NCI-H1048 (cell line): ENCODE results near the gene NBEA.

Source experiments
- DNase-seq: peaks from one replicate; lab custom pipeline; 2025; lab: John Stamatoyannopoulos, UW

NBEA gene

GRCh38 chr13:35279500-35279899 is 337.4 kb downstream of the NBEA start:
- no peak for DNase-seq

GRCh38 chr13:35283856-35284255 is 341.8 kb downstream of the NBEA start:
- no peak for DNase-seq

DNA sequence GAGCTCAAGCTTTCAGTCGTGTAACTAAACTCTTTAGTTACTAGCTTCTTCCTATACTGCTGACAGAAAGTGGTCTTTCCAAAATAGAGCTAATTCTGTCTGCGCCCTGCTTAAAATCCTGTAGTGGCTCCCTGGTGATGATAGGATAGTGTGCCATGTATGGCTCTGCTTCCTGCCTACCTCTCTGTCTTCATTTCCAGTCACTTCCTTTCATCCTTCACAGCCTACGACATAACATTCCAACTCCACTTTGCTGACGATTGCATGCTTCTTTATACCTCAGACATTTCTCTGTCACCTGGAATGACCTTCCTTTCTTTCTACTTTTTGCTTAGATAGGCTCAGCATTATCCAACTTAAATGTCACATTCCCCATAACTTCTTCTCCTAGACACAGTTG is 343.6 kb downstream of the NBEA start:
- no peak for DNase-seq

DNA sequence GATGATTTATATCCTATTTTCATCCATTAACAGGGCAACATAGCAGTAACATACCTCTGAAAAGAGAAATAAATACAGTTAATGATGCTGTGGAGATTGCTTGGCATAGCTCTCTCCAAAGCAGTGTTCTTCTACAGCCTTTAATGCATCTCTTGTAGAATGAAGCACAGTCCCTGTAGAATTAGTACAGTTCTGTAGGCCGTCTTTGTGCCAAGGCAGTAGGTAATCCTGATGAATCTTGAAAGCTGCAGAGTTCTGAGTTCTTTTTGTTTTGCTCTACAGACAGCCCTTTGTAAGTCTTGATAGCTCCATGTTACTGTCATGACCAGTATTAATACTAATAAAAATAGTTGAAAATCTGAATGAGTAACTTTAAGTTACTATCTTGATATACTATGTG is 350.3 kb downstream of the NBEA start:
- DNase-seq, result no peak

GRCh38 chr13:35293579-35294226 is 351.6 kb downstream of the NBEA start:
- no peak for DNase-seq

DNA sequence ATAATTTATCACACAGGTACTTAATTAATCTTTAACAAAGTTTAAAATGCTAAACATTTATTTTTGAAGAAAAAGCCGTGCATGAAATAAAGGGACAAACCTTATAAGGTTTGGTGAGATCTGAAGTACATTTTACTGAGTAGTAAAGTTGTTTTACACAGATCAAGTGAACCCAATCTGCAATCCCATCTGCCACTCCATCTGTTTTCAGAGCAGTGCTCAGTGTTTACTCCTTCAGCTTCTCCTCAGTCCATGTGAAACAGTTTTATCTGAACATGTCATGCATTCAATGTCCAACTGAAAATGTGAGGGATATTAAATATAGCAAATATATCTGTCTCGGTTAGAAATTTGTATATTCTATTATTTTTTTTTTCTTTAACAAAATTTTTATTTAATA is 367.6 kb downstream of the NBEA start:
- DNase-seq, result no peak

GRCh38 chr13:35332134-35332533 is 390.1 kb downstream of the NBEA start:
- no peak for DNase-seq

GRCh38 chr13:35333157-35333556 is 391.1 kb downstream of the NBEA start:
- DNase-seq, result no peak

DNA sequence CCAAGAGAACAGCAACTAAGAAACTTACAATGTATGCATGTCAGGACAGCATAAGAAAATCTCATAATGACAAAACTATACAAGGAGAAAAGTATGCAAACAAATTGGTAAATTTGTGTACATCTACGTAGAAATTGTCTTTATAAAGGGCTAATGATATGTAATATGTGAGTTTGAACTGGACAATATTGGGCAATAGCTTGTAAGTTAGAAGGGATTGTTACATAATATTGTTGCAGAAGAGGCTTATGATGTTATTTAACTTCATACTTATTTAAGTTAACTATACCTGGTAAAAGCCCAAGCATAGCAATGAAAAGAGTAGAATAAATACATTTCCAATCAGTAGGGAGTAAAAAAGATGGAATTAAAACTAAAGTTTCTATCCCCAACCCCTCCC is 400.4 kb downstream of the NBEA start:
- DNase-seq, result no peak

- no peak for DNase-seq
These were observed 401.3 kb downstream of the NBEA start for GRCh38 chr13:35343417-35343816.

DNA sequence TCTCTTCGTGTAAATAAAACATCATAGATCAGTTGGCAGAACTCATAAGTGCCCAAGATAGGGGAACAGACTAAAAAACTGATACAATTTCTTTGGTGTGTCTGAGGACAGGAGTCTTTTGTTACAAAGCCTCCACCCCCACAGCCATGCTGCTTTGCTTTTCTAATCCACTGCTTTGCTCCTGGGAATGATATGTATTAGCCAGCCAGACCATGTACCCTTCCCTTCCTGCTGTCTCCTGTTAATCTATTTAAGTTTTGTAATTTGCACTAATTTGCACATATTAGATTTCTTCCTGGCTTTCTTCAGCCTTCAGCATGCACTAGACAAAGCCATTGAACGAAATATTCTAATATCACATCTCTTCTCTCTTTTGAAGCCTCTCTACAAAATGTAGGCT is 403.9 kb downstream of the NBEA start:
- DNase-seq, result no peak

DNA sequence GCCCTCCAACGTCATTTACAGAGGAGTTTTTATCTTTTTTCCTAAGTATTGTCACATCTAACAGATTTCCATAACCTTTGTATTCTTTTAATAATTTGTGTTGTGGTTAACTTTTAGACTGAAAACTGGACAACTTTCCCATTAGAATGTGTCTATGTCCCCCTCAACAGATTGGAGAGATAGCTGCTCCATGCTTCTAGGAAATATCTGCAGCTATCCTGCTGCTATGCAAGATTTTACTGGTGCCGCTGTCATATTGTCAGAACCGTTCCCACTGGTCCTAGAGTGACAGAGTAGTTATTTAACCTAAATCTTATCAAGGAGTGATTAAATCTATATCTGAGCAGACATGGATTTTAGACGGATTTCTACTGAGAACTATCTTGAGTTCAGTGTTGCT is 404.4 kb downstream of the NBEA start:
- no peak for DNase-seq

DNA sequence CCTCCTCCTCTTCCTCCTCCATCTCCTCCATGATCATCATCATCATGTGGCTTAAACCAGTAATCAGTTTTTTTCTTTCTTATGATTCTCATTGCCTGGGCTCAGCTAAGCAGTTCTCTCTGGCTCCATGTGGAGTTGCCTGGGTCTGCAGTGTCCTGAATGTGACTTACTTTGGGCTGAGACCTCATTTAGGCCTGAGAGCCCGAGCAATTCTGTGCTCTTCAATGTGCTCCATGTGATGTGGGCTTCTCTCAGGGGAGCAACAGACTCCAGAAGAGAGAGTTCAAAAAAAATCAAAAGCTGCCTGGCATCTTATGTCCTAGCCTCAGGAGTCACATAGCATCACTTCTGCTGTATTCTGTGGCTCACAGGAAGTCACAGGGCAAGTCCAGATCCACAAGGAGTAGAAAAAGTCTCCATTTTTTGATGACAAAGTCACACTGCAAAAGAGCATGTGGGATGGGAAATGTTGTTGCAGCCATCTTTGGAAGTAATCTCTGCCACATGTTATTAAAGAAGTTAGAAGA is 405.7 kb downstream of the NBEA start:
- DNase-seq, result no peak

DNA sequence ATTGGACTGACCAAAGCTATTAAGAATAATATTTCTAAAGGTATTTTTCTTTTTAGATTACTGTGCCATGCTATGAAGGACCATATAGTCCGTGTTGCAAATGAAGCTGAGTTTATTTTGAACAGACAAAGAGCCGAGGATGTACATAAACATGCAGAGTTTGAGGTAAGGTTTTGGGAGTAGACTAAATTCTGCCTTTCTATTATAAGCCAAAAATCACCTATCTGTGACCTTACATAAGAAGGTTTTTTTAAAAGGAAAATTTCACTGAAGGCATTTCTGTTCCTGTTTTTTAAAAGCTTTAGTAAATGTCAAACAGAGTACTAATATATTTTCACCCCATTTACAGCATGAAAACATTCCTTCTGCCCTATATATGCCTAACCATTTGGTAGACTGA is 407.0 kb downstream of the NBEA start:
- DNase-seq, result no peak

DNA sequence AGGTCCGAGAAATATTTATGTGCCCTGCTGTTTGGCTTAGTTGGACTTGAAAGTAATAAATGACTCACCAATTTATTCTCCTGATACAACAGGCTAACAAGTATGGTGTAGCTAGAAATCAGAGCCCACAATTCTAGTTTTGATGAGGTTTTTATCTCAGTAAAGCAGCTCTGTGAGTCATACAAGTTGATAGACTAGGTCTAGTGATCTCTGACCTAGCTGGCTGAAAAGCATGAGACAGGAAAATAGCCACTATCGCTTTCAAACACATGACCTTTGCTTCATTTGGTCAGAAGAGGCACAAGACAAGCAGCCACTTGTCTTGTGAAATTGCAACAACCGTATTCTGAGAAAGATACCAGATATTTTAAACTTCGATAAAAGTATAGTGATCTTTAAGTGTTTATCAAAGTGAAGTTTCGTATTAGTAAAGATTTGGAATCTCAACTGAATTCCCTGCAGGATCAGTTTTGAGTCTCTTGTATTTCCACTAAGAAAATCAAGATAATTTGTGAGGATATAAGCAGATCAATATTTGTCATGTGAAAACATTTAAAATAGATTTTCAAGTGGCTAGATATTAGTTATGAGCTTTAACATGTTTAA is 407.7 kb downstream of the NBEA start:
- no peak for DNase-seq

GRCh38 chr13:35354285-35354684 is 412.2 kb downstream of the NBEA start:
- no peak for DNase-seq

DNA sequence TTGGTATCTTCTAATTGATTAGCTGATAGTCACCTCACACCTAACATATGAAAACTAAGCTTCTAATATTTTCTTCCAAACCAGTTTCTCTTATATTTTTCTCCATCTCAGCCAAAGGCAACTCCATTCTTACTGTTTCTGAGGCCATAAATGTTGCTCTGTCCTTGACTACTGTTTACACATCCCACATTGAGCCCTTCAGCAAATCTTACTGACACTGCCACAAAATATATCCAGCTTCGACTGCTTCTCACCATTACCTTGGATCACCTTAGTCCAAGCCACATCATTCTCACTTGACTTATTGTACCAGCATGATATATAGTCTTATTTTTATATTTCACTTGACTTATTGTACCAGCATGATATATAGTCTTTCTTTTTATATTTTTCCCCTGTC is 412.8 kb downstream of the NBEA start:
- DNase-seq, result no peak

DNA sequence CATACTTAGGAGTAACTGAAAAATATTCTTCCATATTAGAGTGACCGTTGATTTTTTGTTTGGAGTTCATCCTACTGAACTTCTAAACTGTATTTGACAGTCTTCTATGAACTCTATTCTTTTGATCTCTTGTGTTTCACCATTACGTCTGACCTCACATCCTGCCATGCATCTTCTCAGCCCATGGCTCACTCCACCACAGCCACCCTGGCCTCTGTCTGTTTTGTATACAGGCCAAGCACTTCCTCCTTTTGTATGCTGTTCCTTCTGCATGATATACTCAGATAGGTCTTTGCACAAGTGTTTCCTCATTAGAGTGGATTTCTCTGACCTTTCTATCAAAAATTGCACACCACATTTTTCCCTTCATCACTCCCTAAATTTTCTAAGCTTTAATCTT is 414.5 kb downstream of the NBEA start:
- DNase-seq, result no peak

DNA sequence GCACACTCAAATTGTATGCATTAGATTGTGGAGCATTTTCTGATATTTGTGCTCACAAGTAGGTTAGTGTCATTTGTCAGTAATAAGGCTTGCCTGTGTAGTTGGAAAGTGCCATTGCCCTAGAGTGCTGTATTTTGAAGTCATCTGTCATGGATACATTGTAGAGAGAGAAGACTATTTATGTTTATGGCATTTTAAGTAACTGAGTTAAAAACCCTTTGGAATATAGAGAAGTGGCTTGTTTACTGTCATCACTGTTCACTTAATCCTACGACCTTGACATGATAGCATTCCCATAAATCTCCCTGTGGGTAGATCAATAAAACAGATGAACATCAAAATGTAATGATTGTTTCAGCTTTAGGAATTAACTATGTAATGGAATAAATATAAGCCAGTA is 423.8 kb downstream of the NBEA start:
- no peak for DNase-seq

DNA sequence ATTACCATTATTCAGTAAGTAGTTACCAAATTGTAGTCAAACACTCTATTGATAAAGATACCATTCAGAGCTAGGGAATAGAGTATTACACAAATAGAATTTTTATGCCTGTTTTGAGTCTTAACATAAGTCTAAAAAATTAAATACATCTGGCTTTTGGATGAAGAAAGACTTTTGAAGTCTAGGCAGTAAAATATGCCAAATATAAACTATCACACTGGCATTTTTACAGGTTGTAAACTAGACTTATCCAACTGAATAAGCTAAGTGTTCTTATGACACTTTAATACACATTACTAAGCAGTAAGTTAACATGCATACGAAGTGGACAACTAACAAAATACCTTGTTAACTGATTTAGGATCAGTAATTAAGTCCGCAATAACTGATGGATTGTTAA is 425.5 kb downstream of the NBEA start:
- DNase-seq, result no peak

DNA sequence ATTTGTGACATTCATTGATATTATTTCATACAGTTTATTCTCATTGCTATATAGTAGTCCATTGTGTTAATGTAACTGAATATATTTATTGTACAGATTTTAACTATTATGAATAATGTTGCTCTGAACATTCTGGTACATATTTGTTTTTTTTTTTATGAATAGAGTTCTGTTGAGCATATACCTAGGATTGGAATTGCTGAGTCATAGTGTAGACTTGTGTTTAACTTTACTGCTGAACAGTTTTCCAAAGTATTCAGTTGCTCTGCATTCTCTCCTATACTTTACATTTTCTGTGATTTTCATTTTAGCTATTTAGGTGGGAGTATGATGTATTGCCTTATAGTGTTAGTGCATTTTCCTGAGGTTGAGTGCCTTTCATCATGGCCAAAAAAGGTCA is 436.9 kb downstream of the NBEA start:
- no peak for DNase-seq

DNA sequence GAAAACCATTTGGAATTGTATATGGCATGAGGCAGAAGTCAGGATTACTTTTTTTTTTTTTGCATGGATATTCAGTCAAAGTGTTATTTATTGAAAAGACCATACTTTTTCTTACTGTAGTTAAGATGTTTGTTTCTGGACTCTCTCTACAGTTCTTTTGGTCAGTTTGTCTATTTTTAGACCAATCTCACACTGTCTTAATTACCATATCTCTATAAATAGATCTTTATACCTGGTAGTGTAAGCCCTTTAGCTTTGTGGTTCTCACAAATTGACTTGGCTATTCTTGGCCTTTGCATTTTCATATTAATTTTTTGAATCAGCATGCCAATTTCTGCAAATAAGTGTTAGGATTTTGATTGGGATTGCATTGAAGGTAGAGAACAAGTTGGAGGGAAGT is 437.6 kb downstream of the NBEA start:
- DNase-seq, result no peak

DNA sequence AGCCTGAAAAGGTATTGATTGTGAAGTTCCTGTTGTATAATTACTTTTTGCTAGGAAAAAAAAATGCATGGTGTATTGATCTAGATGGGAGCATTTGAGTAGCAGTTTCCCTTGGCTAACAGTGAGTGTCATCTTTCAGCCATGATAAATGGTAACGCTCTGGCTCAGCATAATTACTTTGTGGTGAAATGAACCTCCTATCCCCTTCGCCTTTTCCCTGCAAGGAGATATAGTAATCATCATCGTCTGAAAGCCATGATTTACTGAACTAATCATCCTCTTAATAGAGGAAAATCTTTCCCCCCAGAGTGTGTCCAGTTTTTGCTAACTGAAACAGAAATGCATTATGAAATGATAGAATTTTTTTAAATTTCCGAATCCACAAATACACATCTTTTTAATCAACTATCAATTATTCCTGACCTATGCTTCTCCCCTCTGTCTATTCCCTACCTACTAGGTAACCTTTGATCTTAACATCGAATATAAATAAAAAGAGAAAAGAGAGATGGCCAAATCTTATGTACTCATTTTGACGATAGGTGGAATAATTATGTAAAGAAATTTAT is 445.7 kb downstream of the NBEA start:
- no peak for DNase-seq
